ENCODE data around the gene ZMIZ2. TPM values are rescaled to one million over a fixed set of nuclear protein-coding genes. Genes with fewer than 3 reads are reported as not detected.
"Not testable (repeated sequence)": the region's sequence is repeated elsewhere in the genome, so short reads cannot be mapped to it uniquely, and the experiment has no call there.

ZMIZ2 gene
- total RNA-seq, 1 donor from 2014 or later = 62.7 TPM

DNA sequence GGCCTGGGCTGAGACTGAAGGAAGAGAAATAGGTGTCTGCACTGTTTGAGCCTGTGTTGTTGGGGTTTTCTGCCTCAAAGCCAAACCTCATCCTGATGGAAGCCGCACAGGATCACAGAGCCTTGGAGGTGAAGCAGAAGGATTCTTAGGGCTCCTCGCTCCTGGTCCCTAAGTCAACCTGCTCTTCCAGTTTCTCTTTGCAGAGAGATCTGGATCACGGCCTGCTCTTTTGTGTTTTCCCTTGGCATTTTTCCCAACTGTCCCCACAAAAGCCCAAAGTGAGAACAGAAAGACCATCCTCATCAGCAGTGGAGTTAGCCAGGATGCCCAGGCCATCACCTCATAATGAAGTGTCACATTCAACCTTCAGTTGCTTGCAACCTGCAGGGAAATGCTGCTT is 27.6 kb downstream of the ZMIZ2 start:
- TF ChIP-seq CTCF (IDR thresholded peaks at IDR 0.05; ENCODE audit: borderline replicate concordance) = no peak
- Histone ChIP-seq H3K9me3 (replicated peaks) (no peaks in the 10 kb centered on the region), H3K36me3 (no peaks in the 10 kb centered on the region), H3K4me3 (no peak overlapping the region), H3K27ac (replicated peaks) (no peak overlapping the region), H3K4me1 (no peaks in the 10 kb centered on the region), H3K27me3 (ENCODE audit: low read depth) (no peaks in the 10 kb centered on the region)
- DNase-seq = no peak
- intact Hi-C loops (cut with micrococcal nuclease) = no loop called here

- Histone ChIP-seq H3K4me3 (no peak overlapping the region), H3K27ac (replicated peaks) (no peak overlapping the region), H3K9me3 (replicated peaks) (peaks cover 14% of the 10 kb centered on the region), H3K36me3 (no peaks in the 10 kb centered on the region), H3K27me3 (ENCODE audit: low read depth) (no peaks in the 10 kb centered on the region), H3K4me1 (no peaks in the 10 kb centered on the region)
- intact Hi-C loops (cut with micrococcal nuclease) = no loop called here
- TF ChIP-seq CTCF (IDR thresholded peaks at IDR 0.05; ENCODE audit: borderline replicate concordance) = no peak
- no peak for DNase-seq
Observed at GRCh38 chr7:44782460-44782859, 33.8 kb downstream of the ZMIZ2 start.

- Histone ChIP-seq H3K4me1 (no peaks in the 10 kb centered on the region), H3K9me3 (replicated peaks) (peaks cover 14% of the 10 kb centered on the region), H3K4me3 (no peak overlapping the region), H3K27ac (replicated peaks) (no peak overlapping the region), H3K27me3 (ENCODE audit: low read depth) (no peaks in the 10 kb centered on the region), H3K36me3 (no peaks in the 10 kb centered on the region)
- no peak for DNase-seq
- intact Hi-C loops (cut with micrococcal nuclease) = no loop called here
- no peak for TF ChIP-seq CTCF (IDR thresholded peaks at IDR 0.05; ENCODE audit: borderline replicate concordance)
Observed at GRCh38 chr7:44783407-44783806, 34.8 kb downstream of the ZMIZ2 start.

DNA sequence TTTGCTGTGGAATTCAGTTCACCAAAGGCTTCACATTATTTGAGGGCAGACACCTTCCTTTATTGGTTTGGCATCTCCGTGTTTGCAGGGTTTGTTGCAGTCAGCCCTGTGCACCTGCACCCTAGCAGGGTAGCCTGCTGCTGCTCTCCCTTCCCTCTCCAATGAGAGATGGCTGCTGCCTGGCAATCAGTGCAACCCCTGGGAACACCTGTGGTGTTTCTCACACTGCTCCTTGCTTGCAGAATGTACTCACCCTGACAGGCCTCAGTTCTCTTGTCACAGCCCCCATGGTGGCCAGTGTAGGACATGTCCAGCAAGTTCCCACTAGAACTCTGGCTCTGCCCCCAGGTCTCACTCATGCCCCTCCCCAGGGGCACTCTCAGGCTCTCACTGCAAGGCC is 35.7 kb downstream of the ZMIZ2 start:
- DNase-seq = no peak
- Histone ChIP-seq H3K9me3 (replicated peaks) (peaks cover 14% of the 10 kb centered on the region), H3K36me3 (no peaks in the 10 kb centered on the region), H3K4me1 (no peaks in the 10 kb centered on the region), H3K4me3 (no peak overlapping the region), H3K27me3 (ENCODE audit: low read depth) (no peaks in the 10 kb centered on the region), H3K27ac (replicated peaks) (no peak overlapping the region)
- no peak for TF ChIP-seq CTCF (IDR thresholded peaks at IDR 0.05; ENCODE audit: borderline replicate concordance)
- intact Hi-C loops (cut with micrococcal nuclease) = no loop called here

DNA sequence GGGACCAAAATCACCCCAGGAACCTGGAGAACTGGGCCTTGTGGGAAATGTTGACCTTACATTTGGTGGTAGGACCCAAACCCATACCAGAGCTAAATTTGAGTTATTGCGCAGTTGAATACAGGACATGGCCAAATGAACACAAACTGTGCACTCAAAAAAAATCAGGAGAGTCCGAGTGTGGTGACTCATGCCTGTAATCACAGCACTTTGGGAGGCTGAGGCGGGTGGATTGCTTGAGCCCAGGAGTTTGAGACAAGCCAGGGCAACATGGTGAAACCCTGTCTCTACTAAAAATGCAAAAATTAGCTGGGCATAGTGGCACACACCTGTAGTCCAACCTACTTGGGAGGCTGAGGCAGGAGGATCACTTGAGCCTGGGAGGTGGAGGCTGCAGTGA is 36.6 kb downstream of the ZMIZ2 start:
- intact Hi-C loops (cut with micrococcal nuclease); H3K4me1 ChIP-seq; H3K27ac ChIP-seq (replicated peaks); H3K4me3 ChIP-seq; DNase-seq; H3K27me3 ChIP-seq (ENCODE audit: low read depth); H3K36me3 ChIP-seq: not testable (repeated sequence)
- H3K9me3 ChIP-seq (replicated peaks) = peaks cover 14% of the 10 kb centered on the region

DNA sequence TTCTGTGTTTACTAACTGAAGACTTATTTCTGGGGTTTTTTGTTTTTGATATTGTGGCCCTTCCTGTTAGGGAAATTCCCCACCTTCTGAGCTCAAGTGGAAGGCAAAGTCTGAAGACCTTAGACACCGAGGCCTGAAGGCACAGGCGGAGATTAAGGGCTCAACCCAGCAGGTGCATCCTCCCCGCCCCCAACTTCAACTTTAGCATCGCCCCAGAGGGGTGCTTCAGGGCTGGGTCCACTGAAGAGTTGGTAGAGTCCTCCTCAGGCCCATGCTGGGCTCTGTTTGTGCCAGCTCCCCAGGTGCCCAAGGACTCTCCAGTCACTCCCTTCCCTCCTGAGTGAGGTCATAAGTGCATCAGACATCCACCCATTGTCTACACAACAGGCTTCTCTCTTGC is 38.4 kb downstream of the ZMIZ2 start:
- no peak for DNase-seq
- intact Hi-C loops (cut with micrococcal nuclease) = no loop called here
- Histone ChIP-seq H3K4me3 (no peak overlapping the region), H3K4me1 (no peaks in the 10 kb centered on the region), H3K27ac (replicated peaks) (no peak overlapping the region), H3K36me3 (no peaks in the 10 kb centered on the region), H3K9me3 (replicated peaks) (peaks cover 14% of the 10 kb centered on the region), H3K27me3 (ENCODE audit: low read depth) (no peaks in the 10 kb centered on the region)
- TF ChIP-seq CTCF (IDR thresholded peaks at IDR 0.05; ENCODE audit: borderline replicate concordance) = no peak
